HG02571 (cell line): Measurements from ENCODE around the gene CAMSAP1.

Source experiments
- ATAC-seq: cut with Tn5 transposase; IDR thresholded peaks from one replicate; pipeline ENCODE4 v1.9.1; 2021; ENCODE audit warnings: mild to moderate bottlenecking, moderate library complexity; ENCODE audit not compliant: unreplicated experiment

The CAMSAP1 gene

GRCh38 chr9:135848341-135849047 is 58.9 kb downstream of the CAMSAP1 start:
- ATAC-seq: no peak

GRCh38 chr9:135847833-135848232 is 59.5 kb downstream of the CAMSAP1 start:
- ATAC-seq: no peak

- ATAC-seq: no peak
Measured at GRCh38 chr9:135840539-135840938, 66.8 kb downstream of the CAMSAP1 start.

GRCh38 chr9:135840107-135840506 is 67.2 kb downstream of the CAMSAP1 start:
- ATAC-seq: no peak

GRCh38 chr9:135839516-135839915 is 67.8 kb downstream of the CAMSAP1 start:
- ATAC-seq: no peak

- ATAC-seq: no peak
Measured at GRCh38 chr9:135835131-135835530, 72.2 kb downstream of the CAMSAP1 start.

GRCh38 chr9:135833864-135834263 is 73.5 kb downstream of the CAMSAP1 start:
- ATAC-seq: no peak

- no peak for ATAC-seq
Measured at GRCh38 chr9:135830496-135830895, 76.8 kb downstream of the CAMSAP1 start.

- ATAC-seq: no peak
Measured at GRCh38 chr9:135828656-135829055, 78.7 kb downstream of the CAMSAP1 start.

GRCh38 chr9:135827866-135828580 is 79.3 kb downstream of the CAMSAP1 start:
- no peak for ATAC-seq

GRCh38 chr9:135827301-135827700 is 80.0 kb downstream of the CAMSAP1 start:
- no peak for ATAC-seq

GRCh38 chr9:135826188-135826545 is 81.2 kb downstream of the CAMSAP1 start:
- ATAC-seq: no peak

- no peak for ATAC-seq
Measured at GRCh38 chr9:135825435-135826187, 81.7 kb downstream of the CAMSAP1 start.

- ATAC-seq: no peak
Measured at GRCh38 chr9:135823036-135823435, 84.3 kb downstream of the CAMSAP1 start.

GRCh38 chr9:135822374-135822755 is 85.0 kb downstream of the CAMSAP1 start:
- no peak for ATAC-seq

- ATAC-seq: no peak
Measured at GRCh38 chr9:135821733-135822373, 85.5 kb downstream of the CAMSAP1 start.

GRCh38 chr9:135821116-135821515 is 86.2 kb downstream of the CAMSAP1 start:
- ATAC-seq: no peak

GRCh38 chr9:135820661-135821060 is 86.7 kb downstream of the CAMSAP1 start:
- ATAC-seq: no peak

- ATAC-seq: no peak
Measured at GRCh38 chr9:135819905-135820304, 87.4 kb downstream of the CAMSAP1 start.

- no peak for ATAC-seq
Measured at GRCh38 chr9:135818718-135819475, 88.4 kb downstream of the CAMSAP1 start.
